ENCODE results near the gene TSPAN4. TPM values are rescaled to one million over a fixed set of nuclear protein-coding genes. Genes with fewer than 3 reads are reported as not detected.

Gene TSPAN4
- total and polyA plus RNA-seq, 9 of the 15 experiments (the other 6 are each of a cell fraction or from before 2014, with no cell fraction given), result 0.07 to 31.0 (median 15.7) TPM

DNA sequence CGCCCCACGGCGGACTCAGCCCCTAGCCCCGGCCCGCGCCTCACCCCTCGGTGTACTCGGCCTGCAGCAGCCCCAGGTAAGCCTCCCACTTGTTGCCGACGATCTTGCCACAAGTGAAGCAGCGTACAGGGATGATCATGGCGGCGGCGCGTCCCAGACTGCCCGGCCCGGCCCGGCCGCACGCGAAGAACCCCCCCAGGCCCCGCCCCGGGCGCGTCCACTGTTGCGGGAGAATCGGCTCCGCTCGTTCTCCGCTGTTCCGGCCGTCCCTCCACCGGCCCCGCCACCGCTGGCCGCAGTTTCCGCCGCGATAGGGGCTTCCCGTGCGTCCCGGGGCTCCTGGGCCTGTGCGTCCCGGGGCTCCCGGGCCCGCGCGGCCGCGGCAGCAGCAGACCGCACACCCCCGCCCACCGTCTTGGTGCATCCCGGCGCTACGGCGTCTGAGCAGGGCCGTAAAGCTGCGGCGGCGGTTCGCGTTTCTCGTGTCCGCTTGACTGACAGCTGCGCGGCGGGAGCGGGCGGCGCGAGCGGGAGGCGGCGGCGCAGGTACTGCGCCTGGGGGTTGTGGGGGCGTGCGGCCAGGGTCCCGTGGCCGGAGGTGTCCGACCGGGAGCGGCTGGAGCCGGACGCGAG lies at the start of gene TSPAN4, which contains the start of gene POLR2L (continued):
- TF ChIP-seq, protein P1, sequence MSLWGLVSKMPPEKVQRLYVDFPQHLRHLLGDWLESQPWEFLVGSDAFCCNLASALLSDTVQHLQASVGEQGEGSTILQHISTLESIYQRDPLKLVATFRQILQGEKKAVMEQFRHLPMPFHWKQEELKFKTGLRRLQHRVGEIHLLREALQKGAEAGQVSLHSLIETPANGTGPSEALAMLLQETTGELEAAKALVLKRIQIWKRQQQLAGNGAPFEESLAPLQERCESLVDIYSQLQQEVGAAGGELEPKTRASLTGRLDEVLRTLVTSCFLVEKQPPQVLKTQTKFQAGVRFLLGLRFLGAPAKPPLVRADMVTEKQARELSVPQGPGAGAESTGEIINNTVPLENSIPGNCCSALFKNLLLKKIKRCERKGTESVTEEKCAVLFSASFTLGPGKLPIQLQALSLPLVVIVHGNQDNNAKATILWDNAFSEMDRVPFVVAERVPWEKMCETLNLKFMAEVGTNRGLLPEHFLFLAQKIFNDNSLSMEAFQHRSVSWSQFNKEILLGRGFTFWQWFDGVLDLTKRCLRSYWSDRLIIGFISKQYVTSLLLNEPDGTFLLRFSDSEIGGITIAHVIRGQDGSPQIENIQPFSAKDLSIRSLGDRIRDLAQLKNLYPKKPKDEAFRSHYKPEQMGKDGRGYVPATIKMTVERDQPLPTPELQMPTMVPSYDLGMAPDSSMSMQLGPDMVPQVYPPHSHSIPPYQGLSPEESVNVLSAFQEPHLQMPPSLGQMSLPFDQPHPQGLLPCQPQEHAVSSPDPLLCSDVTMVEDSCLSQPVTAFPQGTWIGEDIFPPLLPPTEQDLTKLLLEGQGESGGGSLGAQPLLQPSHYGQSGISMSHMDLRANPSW (CRISPR knock-in tag; IDR thresholded peaks at IDR 0.05), result 0 out of 2 replicates have a peak, but pooled peaks have one; percentile 44
- TF ChIP-seq ARHGAP35 (IDR thresholded peaks at IDR 0.05; ENCODE audit: partially characterized antibody) (no peak), U2AF1 (optimal IDR thresholded peaks at IDR 0.05; ENCODE audit: low read depth, low read length) (peak; percentile 84), RB1 (IDR thresholded peaks at IDR 0.05; ENCODE audit: low read depth) (peak; percentile 94), ZKSCAN8 (CRISPR knock-in tag; IDR thresholded peaks at IDR 0.05) (no peak), CREB1 (IDR thresholded peaks at IDR 0.05) (peak; percentile 33), CREB1 (CRISPR knock-in tag; IDR thresholded peaks at IDR 0.05) (peak; percentile 61), LARP7 (IDR thresholded peaks at IDR 0.05) (no peak), ZNF76 (CRISPR knock-in tag; IDR thresholded peaks at IDR 0.05; ENCODE audit: borderline replicate concordance) (no peak), BCOR (IDR thresholded peaks at IDR 0.05) (no peak), CBFB (CRISPR knock-in tag; IDR thresholded peaks at IDR 0.05) (no peak), TAF1 (IDR thresholded peaks at IDR 0.05; ENCODE audit: control insufficient read depth, extremely low read depth, insufficient read depth, low read length, severe bottlenecking) (peak; percentile 91), CHD1 (IDR thresholded peaks at IDR 0.05; ENCODE audit: low read length) (no peak)
- TF ChIP-seq, protein P2, sequence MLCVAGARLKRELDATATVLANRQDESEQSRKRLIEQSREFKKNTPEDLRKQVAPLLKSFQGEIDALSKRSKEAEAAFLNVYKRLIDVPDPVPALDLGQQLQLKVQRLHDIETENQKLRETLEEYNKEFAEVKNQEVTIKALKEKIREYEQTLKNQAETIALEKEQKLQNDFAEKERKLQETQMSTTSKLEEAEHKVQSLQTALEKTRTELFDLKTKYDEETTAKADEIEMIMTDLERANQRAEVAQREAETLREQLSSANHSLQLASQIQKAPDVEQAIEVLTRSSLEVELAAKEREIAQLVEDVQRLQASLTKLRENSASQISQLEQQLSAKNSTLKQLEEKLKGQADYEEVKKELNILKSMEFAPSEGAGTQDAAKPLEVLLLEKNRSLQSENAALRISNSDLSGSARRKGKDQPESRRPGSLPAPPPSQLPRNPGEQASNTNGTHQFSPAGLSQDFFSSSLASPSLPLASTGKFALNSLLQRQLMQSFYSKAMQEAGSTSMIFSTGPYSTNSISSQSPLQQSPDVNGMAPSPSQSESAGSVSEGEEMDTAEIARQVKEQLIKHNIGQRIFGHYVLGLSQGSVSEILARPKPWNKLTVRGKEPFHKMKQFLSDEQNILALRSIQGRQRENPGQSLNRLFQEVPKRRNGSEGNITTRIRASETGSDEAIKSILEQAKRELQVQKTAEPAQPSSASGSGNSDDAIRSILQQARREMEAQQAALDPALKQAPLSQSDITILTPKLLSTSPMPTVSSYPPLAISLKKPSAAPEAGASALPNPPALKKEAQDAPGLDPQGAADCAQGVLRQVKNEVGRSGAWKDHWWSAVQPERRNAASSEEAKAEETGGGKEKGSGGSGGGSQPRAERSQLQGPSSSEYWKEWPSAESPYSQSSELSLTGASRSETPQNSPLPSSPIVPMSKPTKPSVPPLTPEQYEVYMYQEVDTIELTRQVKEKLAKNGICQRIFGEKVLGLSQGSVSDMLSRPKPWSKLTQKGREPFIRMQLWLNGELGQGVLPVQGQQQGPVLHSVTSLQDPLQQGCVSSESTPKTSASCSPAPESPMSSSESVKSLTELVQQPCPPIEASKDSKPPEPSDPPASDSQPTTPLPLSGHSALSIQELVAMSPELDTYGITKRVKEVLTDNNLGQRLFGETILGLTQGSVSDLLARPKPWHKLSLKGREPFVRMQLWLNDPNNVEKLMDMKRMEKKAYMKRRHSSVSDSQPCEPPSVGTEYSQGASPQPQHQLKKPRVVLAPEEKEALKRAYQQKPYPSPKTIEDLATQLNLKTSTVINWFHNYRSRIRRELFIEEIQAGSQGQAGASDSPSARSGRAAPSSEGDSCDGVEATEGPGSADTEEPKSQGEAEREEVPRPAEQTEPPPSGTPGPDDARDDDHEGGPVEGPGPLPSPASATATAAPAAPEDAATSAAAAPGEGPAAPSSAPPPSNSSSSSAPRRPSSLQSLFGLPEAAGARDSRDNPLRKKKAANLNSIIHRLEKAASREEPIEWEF (CRISPR knock-in tag; IDR thresholded peaks at IDR 0.05), result no peak
- TF ChIP-seq, protein P3, sequence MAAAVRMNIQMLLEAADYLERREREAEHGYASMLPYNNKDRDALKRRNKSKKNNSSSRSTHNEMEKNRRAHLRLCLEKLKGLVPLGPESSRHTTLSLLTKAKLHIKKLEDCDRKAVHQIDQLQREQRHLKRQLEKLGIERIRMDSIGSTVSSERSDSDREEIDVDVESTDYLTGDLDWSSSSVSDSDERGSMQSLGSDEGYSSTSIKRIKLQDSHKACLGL (CRISPR knock-in tag; IDR thresholded peaks at IDR 0.05; ENCODE audit: borderline replicate concordance, poor library complexity, severe bottlenecking), result peak; percentile 98
- TF ChIP-seq, protein P4, sequence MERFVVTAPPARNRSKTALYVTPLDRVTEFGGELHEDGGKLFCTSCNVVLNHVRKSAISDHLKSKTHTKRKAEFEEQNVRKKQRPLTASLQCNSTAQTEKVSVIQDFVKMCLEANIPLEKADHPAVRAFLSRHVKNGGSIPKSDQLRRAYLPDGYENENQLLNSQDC (CRISPR knock-in tag; IDR thresholded peaks at IDR 0.05), result no peak
- TF ChIP-seq, protein P5, sequence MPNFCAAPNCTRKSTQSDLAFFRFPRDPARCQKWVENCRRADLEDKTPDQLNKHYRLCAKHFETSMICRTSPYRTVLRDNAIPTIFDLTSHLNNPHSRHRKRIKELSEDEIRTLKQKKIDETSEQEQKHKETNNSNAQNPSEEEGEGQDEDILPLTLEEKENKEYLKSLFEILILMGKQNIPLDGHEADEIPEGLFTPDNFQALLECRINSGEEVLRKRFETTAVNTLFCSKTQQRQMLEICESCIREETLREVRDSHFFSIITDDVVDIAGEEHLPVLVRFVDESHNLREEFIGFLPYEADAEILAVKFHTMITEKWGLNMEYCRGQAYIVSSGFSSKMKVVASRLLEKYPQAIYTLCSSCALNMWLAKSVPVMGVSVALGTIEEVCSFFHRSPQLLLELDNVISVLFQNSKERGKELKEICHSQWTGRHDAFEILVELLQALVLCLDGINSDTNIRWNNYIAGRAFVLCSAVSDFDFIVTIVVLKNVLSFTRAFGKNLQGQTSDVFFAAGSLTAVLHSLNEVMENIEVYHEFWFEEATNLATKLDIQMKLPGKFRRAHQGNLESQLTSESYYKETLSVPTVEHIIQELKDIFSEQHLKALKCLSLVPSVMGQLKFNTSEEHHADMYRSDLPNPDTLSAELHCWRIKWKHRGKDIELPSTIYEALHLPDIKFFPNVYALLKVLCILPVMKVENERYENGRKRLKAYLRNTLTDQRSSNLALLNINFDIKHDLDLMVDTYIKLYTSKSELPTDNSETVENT (CRISPR knock-in tag; IDR thresholded peaks at IDR 0.05), result peak; percentile 48; the same call in 1 of the 2 replicates

Data from K562 (cell line).